Amygdala (tissue), 56 donors: ENCODE measurements around the gene TGM2.
A peak's percentile ranks its signal among the peaks of the same experiment; 100 is the strongest.

Source experiments
- DNase-seq, 56 donors: peaks; one replicate each; lab custom pipeline; 2025; lab: John Stamatoyannopoulos, UW

Gene TGM2

GRCh38 chr20:38165089-38165965, at the start of gene TGM2:
TGM2 (minus strand) TSS chr20:38165270; CDS start chr20:38165198, 72 bp downstream.
- DNase-seq, result peak in 7 of 56 donors; percentile 15 to 53 (median 27)

- no peak for DNase-seq
Measured at GRCh38 chr20:38214256-38215193, 49.5 kb upstream of the TGM2 start.

- no peak for DNase-seq
Measured at GRCh38 chr20:38213607-38213940, 48.5 kb upstream of the TGM2 start.

GRCh38 chr20:38212806-38213606, 47.9 kb upstream of the TGM2 start:
- DNase-seq, result peak in 1 of 56 donors; percentile 17

GRCh38 chr20:38211200-38212097, 46.4 kb upstream of the TGM2 start:
- DNase-seq, result peak in 10 of 56 donors; percentile 6 to 59 (median 22)

GRCh38 chr20:38210741-38211140, 45.7 kb upstream of the TGM2 start:
- peak in 11 of 56 donors; percentile 19 to 51 (median 25) for DNase-seq

GRCh38 chr20:38209736-38210405, 44.8 kb upstream of the TGM2 start:
- no peak for DNase-seq

GRCh38 chr20:38209054-38209675, 44.1 kb upstream of the TGM2 start:
- DNase-seq, result no peak

GRCh38 chr20:38208523-38208922, 43.5 kb upstream of the TGM2 start:
- DNase-seq, result no peak

GRCh38 chr20:38208088-38208487, 43.0 kb upstream of the TGM2 start:
- DNase-seq, result no peak

- DNase-seq, result no peak
Measured at GRCh38 chr20:38207621-38208020, 42.6 kb upstream of the TGM2 start.

- DNase-seq, result no peak
Measured at GRCh38 chr20:38205001-38205400, 39.9 kb upstream of the TGM2 start.

- DNase-seq, result no peak
Measured at GRCh38 chr20:38203981-38204357, 38.9 kb upstream of the TGM2 start.

GRCh38 chr20:38203337-38203980, 38.4 kb upstream of the TGM2 start:
- DNase-seq, result no peak

GRCh38 chr20:38202982-38203293, 37.9 kb upstream of the TGM2 start:
- DNase-seq, result no peak

GRCh38 chr20:38202153-38202981, 37.3 kb upstream of the TGM2 start:
- DNase-seq, result no peak

- DNase-seq, result no peak
Measured at GRCh38 chr20:38201356-38201755, 36.3 kb upstream of the TGM2 start.
